Hematopoietic multipotent progenitor cell treated with erythropoietin and hydrocortisone succinate and interleukin-3 and kit ligand, for 4 days (in vitro differentiated cells): ENCODE data around the gene ALDH1A3.
A peak's percentile ranks its signal among the peaks of the same experiment; 100 is the strongest.

Experiments used
- DNase-seq: peaks from one replicate; pipeline ENCODE4 v3.0.0-alpha.2; 2015

The ALDH1A3 gene

DNA sequence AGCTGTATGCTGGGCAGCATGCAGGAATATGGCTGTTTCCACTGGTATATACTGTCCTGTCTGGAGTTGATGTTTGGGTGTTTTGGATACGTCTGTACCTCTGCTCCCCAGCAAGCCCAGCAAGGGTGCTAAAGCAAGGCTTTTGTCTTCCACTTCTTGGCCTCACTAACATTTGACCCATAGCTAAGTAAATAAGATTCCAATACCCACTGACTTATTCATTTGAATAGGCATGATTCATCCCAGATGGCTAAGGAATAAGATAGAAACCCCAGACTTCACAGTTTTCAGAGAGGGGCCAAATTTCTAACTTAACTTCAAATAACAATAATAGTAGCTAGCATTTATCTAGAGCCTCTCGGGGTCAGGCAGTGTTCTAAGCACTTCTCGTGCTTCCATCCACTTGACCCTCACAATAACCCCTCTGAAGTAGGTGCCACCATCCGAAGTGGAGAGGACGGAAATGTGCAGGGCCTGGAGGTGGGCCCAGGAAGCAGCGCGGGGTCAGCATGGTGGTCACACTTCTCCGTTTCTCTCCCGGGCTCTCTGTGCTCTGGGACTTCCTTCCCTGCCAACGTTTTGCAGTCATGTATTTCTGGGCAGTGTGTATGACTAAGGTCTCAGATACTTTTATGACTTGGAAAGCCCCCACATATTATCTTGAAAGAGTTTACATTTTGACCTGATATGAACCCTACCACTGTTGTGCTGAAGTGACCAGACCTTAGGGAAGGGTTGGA is 78.9 kb downstream of the ALDH1A3 start:
- DNase-seq, result peak; percentile 15

DNA sequence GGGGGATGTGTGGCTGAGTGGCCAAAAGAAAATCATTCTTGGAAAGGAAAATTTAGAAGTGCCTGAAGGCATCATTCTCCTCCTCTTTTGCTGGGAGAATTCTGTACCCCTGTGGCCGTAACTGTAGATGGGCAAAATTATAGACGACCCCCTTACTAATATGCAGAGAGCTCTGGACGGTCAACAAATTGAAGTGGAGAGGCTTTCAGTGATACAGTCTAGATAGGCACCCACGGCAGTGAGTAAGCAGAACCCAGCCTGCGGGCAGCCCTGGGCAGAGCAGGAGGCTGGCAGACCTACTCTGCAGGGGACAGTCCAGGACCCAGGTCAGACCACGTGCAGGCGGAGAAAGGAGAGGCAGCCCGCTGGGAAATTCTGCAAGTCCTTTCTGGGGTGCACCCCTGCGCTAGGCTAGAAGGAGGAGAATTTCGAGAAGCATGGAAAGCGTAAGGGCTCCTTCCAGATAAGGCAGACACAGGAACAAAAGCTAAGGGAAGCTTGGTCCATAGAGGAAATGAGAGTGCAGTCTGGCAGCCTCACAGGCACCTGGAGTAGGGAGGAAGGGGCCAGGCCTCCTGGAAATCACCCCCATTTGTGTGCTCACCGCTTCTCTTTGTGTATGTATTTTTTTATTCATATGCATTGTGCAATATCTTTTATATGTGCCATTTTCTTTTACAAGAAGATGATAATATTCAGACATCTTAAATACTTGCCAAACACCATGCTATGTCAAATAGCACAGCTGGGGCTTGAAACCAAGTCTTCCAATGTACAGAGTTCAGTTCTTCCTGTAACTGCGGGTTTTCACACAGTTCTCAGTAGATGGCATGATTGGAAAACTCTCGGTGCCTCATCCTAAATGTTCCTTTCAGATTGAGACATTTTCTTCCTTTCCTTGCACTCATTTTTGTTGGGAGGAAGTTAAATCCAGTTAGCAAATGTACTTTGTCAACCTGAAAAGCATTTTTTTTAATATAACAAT is 79.7 kb downstream of the ALDH1A3 start:
- DNase-seq, result peak; percentile 31
